HCEC 1CT (cell line): Measurements from ENCODE around the gene LPCAT3.
"Not testable (repeated sequence)": the region's sequence is repeated elsewhere in the genome, so short reads cannot be mapped to it uniquely, and the experiment has no call there.

Experiments
- DNase-seq: peaks from one replicate; pipeline ENCODE4 v3.0.0-alpha.2; 2017

LPCAT3 gene

DNA sequence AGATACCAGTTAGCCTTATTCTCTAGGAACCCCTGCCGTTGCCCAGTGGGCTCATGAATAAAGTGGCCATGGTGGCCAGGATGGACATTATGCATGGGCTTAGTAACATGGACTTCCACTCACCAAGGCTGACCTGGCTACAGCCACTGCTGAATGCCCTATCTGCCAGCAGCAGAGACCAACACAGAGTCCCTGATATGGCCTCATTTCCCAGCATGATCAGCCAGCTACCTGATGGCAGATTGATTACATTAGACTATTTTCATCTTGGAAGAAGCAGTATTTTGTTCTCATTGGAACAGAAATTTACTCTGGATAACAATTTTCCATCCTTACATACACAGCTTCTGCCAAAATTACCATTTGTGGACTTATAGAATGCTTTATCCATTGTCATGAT is 16.2 kb upstream of the LPCAT3 start:
- no peak for DNase-seq

DNA sequence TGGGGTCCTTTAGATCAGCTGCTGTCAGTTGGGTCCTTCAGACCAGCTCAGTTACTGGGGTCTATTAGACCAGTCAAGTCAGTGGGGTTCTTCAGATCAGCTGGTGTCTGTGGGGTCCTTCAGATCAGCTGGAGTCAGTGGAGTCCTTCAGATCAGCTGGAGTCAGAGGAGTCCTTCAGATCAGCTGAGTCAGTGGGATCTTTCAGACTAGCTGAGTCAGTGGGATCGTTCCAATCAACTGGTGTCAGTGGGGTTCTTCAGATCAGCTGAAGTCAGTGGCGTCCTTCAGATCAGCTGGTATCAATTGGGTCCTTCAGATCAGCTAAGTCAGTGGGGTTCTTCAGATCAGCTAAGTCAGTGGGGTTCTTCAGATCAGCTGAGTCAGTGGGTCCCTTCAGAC is 14.7 kb upstream of the LPCAT3 start:
- DNase-seq = no peak

DNA sequence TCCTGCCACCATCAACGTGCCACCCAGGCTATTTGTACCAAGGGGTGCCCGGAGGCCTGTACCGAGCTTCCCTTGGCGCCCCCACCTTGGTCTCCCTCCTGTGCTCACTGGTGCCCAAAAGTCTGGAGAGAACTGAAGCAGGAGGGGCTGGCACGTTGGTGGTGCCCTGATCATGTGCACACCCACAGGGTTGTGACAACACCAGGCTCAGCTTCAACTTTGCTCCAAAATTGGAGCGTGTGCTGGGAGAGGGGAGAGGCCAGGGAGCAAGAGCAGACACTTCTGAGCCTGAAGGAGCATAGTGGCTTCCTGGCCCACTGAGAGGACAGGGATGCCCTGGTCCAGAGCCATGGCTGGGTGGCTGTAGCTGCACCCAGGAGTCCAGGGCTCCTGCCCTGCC is 13.0 kb upstream of the LPCAT3 start:
- DNase-seq = no peak

DNA sequence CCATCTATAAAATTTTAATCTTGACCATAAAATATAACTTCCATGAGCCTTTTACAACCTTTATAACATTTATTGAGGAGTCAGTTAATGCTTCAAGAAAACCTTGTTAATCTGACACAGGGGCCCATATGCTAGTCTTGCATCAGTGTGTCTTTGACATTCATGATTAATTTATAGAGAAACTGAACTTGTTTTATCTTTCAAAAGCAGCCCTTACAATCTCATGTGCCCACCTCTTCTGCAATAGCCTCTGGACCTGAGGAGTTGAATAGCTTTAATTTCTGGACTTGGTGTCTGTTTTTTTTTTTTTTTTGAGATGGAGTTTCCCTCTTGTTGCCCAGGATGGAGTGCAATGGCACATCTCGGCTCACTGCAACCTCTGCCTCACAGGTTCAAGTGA is 8.6 kb upstream of the LPCAT3 start:
- no peak for DNase-seq

DNA sequence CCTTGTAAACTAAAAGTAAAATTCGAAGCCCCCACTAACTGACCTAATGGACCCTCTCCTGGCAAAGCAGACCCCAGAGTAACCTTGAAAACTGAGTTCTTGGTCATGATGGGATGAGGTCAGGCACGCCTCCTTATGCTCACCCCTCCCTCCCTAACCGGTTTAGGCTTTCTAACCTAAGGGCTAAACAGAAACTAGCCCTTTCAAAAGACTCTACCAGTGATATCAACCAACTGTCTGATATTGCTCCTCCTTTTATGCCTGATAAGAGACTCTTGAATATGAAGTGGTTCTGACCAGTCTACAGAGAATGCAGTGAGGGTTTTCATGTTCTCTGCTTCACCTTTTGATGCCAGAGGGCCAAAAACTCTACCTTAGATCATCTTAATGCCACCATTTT is 4.8 kb upstream of the LPCAT3 start:
- no peak for DNase-seq

DNA sequence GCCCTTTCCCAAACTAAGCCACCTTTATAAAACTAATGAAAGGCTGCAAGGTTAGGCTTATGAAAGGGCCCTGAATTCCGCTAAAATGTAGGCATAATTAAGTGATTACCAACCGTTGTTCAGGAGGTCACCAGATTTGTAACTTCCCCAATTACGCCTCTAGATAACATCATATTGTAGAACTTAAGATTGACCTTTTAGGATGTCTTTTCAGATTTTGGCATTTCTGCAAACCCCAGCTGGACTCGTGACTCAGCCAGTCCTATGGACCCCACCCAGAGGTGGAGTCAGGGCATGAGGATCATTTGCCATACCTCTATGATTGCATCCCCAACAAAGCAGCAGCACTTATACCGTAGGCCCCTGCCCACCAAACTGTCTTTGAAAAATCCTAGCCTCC is 3.7 kb upstream of the LPCAT3 start:
- no peak for DNase-seq

DNA sequence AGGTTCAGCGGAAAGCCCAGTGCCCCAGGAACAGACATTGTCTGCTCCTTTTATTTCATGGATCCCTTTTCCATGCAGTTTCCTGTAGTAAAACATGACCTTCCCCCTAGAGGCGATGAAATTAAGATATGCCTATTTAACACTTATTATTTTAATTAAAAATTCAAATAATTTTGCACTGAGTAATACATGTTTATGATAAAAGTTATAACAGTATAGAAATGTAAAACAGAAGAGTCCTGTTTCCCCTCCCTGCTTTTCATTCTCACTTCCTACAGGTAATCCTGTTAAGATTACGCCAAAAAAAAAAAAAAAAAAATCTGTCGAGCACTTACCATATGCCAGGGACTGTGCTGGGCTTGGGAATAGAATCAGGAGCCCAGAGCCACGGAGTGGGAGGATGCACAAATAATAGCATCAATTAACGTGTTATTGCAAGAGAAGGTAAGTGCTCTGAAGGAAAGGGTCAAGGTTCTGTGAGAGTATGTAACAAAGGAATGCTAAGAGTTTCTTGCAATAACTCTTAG is 830 bp upstream of the LPCAT3 start:
- no peak for DNase-seq

DNA sequence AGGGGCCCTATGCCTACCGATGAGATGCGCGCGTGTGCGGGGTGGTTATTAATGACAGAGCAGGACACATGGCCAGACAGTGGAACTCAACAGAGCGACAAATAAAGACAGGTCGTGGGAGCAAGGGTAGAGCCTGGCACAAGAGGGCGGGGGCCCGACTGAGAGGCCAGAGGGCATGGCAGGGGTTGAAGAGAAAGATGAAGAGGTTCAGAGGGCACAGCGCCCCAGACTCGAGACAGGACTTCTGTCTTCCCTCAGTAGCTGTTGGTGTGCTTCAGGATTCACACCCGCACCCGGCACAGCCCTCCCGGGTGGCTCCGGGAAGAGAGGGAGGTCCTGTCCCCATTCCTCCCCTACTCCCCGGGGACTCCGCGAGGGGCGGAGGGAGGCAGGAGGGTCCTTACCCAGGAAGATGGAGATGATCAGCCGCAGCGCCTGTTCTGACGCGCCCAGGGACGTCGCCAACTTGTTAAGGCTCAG is 366 bp downstream of the LPCAT3 start:
- DNase-seq = no peak

DNA sequence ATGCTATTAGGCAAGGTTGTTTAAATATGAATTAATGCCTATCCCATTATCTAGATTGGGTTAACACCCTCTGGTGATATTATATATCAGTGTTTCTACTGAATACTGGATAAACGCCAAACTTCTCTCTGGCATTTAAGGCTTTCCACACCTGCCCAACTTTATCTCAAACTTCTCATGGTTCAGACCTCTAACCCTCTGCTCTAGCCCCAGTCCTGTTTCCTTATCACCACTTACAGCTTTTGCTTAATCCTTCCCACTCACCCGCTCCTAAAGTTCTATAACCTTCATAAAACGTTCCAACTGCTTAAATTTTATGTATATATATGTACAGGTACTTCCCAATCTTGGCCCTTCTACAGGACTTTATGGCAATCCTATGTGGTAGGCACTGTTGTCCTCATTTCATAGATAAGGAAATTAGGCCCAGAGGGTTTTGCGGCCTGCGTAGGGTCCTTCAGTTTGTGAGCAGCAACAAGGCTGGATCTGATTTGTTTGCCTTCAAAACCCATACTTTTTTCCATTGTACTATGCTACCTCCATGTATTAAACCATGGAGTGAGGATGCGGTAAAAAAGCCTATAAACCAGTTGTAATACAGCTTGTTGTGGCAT is 1.2 kb downstream of the LPCAT3 start:
- DNase-seq = no peak

DNA sequence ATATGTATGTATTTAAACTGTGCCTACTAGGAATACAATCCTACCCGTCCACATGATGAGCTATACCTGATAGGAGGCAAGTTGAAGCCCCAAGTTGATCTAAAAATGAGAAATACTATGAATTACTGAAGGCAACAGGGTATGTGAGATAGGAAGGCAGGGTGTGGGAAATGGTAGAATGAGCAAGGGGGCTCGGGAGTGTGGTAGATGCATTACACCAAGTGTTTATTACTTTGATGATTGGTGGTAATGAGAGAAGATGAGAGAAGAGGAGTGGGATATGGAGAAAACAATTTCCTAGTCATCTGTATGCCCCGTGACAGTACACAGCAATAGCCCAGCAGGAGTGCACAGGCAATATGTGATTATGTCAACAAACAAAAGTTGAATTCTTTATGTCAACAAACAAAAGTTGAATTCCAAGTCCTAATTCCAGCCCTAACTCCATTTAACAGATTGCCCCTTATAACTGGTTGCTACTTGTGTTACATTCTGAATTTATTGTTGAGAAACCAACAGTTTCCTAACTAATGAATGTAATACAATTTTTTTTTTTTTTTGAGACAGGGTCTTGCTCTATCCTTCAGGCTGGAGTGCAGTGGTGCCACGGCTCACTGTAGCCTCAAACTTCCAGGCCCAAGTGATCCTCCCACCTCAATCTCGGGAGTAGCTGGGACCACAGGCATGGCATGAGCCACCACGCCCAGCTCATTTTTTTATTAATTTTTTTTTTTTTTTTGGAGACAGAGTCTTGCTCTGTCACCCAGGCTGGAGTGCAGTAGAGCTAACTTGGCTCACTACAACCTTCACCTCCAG is 2.5 kb downstream of the LPCAT3 start:
- DNase-seq = no peak

DNA sequence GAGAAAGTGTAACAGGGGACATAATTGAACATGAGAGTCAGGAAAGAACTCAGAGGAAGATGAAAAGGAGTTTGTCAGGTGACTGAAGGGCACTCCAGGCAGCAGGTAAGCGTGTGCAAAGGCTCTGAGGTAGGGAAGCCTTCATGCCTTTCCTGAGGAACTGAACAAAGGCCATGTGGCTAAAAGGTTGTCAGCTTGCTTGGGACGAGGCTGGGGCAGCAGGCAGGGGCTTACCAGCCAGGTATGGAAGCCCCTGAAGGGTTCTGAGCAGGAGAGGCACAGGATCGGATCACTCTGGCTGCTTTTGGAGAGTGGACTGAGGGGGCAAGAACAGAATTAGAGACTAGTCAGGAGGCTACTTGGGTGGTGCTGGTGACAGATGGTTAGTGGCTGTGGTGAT is 5.2 kb downstream of the LPCAT3 start:
- no peak for DNase-seq

DNA sequence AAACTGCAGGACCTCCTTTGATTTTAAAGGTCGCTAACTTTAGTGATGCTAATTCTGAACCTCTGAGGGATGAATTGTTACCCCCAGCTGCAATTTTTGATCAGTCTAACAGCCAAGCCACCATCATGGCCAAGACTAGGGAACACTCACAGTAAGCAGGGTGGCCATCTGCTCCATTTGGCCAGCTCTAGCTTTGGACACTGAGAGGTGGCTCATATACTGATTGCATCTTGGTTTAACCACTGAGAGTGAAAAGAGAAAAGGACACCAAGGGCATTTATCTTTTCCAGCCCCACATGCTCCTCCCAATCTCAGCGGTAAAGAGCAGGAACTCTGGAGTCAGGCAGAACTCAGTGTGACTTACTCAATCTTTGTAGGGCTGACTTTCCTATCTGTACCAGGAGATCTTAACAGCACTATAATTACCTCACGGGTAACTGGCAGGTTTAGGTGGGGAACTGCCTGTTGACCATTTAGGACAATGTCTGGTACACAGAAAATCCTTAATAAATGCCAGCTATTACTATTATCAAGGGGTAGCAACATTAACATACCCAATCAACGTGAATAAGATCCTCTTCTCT is 6.2 kb downstream of the LPCAT3 start:
- no peak for DNase-seq

DNA sequence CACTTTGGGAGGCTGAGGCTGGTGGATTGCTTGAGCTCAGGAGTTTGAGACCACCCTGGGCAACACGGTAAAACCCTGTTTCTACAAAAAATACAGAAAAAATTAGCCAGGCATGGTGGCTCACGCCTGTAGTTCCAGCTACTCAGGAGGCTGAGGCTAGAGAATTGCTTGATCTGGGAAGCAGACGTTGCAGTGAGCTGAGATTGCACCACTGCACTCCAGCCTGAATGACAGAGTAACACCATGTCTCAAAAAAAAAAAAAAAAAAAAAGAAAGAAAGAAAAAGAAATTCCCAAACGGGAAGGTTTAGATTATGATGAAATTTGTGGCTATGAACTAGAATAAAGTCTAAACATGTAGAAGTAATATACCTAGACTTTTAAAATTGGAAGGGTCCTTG is 6.9 kb downstream of the LPCAT3 start:
- DNase-seq = not testable (repeated sequence)

DNA sequence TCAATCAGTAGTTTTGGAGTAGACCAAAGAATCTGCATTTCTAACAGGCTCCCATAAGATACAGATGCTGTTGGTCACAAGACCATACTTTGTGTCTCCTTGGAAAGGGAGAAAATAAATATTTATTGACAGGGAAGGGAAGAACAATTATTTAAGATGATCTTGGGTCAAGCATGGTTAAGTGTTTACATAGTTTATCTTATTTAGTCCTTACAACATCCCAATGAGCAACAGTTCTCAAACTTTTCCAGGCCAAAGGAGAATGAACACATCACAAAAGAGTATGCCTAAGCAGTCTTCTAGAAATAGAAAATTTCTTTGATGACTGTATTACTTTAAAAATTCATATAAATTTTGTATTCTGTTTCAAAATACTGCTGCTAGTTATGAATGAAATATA is 8.8 kb downstream of the LPCAT3 start:
- DNase-seq = no peak

DNA sequence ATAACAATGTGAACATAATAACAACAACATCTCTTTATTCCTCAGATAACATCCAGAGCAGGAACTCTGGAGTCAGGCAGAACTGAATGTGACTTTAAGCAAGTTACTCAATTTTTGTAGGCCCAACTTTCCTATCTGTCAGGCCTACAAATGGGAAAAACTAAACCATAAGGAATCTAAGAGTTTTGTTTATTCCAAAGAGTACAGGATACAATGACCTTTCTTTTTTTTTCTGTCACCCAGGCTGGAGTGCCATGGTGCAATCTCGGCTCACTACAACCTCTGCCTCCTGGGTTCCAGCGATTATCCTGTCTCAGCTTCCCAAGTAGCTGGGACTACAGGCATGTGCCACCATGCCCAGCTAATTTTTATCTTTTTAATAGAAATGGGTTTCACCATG is 9.4 kb downstream of the LPCAT3 start:
- DNase-seq = no peak

DNA sequence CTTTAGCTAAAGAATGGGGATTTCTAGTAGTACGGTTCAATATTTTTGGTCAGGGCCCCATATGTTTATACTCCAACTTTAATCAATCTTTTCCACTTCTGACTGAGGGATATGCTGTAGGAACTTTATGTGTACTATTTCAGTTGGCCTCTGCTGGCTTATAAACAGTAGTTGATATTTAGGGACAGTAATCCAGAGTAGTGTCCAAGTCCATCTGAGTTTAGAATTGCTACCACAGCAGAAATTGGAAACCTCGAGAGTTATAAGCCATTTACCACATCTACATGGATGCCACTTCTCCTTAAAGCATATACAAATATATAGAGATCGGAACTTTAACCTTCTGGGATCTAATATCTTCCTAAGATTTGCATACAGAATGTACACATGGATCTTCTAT is 11.6 kb downstream of the LPCAT3 start:
- DNase-seq = no peak

DNA sequence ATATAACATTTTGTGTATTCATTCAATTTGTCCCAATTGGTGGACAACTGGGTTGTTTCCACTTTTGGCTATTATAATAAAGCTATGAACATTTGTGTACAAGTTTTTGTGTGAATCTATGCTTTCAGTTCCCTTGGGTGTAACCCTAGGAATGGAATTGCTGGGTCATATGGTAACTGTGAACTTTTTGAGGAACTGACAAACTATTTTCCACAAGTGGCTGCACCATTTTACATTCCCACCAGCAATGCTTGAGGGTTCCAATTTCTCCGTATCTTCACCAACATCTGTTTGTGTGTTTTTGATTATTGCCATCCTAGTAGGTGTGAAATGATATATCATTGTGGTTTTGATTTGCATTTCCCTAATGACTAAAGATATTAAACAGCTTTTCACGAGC is 13.0 kb downstream of the LPCAT3 start:
- no peak for DNase-seq

DNA sequence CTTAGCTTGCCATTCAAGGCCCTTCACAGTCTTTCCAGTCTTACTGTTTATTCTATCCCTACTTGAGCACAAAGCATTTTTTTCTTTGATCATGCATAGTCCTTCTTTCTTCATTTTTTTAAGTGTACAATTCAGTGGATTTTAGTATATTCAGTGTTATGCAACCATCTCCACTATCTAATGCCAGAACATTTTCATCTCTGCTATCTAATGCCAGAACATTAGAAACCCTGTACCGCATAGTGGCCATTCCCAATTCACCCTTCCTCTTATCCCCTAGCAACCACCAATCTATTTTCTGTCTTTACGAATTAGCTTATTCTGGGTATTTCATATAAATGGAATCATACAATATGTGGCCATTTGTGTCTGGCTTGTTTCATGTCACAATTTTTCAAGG is 13.4 kb downstream of the LPCAT3 start:
- DNase-seq = no peak

DNA sequence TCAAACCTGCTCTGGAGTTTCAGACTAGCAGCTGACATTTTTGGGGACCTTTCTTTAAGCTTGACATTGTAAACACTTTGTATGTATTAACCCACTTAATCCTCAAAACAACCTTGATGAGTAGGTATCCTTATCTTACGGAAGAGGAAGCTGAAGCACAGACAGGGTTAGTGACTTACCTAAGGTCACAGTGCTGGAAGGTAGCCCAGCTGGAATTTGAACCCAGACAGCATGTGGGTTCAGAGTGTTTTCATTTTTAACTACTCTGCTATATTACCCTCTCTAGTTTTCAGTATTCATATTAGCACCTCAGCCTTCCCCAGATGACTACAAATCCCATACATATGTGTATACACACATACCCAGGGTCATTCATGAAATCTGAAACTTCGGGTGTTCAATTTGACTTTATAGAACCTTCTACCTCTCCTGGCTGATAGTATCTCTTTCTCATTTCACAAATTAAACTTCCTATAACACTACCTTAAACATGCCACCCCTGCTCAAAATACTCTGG is 13.9 kb downstream of the LPCAT3 start:
- DNase-seq = no peak

DNA sequence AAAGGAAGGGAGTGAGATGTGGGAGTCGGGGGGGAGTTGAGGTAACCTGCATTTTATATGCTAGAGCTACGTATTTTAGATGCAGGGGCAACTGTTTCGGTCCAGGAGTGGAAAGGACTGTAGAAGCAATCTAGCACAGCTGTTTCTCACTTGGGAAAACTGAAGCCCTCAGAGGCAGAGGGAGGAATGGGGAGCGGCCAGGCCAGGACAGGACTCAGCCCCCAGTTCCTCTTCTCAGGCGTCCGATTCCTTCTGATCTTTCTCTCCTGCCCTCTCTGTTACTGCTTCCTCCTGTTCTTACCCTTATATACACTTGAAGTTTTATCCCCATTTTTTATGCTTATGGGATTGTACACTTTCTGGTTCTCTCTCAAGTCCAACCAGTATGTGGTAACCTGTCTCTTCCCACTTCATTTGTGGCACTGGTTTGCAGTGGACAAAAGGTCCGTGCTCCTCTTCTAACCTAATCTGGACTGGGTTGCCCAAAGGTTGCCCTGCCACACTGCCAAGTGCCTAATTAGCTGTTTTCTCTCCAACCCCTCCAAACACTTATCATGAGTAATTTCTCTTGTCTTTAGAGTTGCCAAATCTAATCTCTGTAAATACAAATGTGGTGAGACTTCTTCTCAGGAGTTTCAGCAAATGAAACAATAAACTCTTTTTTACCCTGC is 16.2 kb downstream of the LPCAT3 start:
- no peak for DNase-seq

DNA sequence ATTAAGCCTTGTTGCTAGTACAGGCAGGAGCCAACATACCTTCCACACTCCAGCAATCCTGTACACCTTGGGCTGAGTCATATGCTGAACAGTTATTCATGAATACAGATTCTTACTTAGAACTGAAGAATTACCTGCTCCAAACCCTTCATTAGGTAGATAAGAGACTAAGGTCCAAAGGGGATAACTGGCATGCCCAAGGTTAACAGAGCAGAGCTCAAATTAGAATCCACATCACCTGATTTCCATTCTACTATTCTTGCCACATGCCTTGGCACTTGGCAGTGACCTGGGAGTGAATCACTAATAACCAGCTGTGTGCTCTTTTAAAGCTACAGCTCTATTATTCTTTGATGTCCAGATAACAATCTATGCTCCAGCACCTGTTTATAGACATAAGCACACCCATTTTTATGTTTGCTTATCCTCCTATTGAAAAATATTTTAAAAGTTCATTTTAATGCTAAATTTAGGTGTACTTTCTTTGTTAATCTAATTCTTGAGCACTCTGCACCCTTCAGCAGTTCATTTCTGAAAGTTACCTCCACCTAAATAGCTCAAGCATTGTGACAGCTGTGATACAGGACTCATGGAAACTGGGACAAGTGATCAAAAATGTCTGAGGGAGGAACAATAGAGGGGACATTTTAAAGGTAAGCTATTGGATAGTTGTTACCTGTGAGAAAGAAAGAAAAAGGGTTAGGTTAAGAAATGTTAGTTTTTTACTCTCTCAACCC is 19.4 kb downstream of the LPCAT3 start:
- DNase-seq = peak; percentile 24

DNA sequence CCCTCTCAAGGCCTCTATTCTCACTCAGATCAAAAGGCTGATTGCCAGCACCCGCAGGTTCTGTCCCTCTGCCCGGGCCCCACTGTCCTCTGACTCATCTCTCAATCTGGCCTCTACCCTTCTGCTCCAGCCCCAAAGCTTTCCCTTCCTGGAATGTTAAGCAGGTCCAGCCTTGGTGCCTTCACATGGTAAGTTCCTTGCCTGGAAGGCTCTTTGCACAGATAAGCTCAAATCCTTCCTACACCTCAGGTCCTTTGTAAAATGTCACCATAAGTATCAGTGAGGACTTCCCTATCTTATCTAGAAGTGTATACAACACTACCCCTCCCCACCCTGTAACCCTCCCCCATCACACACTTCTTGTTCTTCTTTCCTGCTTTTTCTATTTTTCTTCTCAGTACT is 22.2 kb downstream of the LPCAT3 start:
- peak; percentile 83 for DNase-seq
